Esophagus muscularis mucosa (tissue), 4 donors: ENCODE measurements around the gene PER3. TPM values are rescaled to one million over a fixed set of nuclear protein-coding genes. Genes with fewer than 3 reads are reported as not detected.

Experiments used
- DNase-seq: peaks from one replicate; pipeline ENCODE4 v3.0.0-alpha.2; 2017; ENCODE audit errors: extremely low spot score
- H3K27ac ChIP-seq, 4 donors: fragments of 200-600 bp; sonication (generic); replicated peaks in 1 of 4; 1 replicate in 3 of 4; 2 replicates in 1 of 4; pipeline ENCODE4 v1.5.1; 2016 to 2019; ENCODE audit warnings: mild to moderate bottlenecking in 1 of 4
- H3K27me3 ChIP-seq, 4 donors: fragments of 200-600 bp; sonication (generic); one replicate each; pipeline versions ENCODE4 v1.5.1 to v1.6.0; 2016 to 2019
- H3K36me3 ChIP-seq, 4 donors: fragments of 200-600 bp; sonication (generic); one replicate each; pipeline ENCODE4 v1.5.1; 2016 to 2019
- H3K4me1 ChIP-seq, 4 donors: fragments of 200-600 bp; sonication (generic); one replicate each; pipeline ENCODE4 v1.5.1; 2016 to 2019
- H3K4me3 ChIP-seq, 4 donors: fragments of 200-600 bp; sonication (generic); 1 replicate in 2 of 4; 2 replicates in 2 of 4; pipeline ENCODE4 v1.5.1; 2016 to 2019; ENCODE audit warnings: mild to moderate bottlenecking in 4 of 4, moderate library complexity in 1 of 4
- H3K9me3 ChIP-seq, 4 donors: fragments of 200-600 bp; sonication (generic); 1 replicate in 3 of 4; 2 replicates in 1 of 4; pipeline ENCODE4 v1.5.1; 2016 to 2019
- EP300 ChIP-seq: sonication (generic); formaldehyde crosslinking; IDR thresholded peaks from one replicate; pipeline ENCODE4 v1.6.1; 2017; ENCODE audit warnings: antibody characterized with exemption
- POLR2A ChIP-seq: fragments of 450-650 bp; IDR thresholded peaks from one replicate; pipeline ENCODE4 v1.6.1; 2017; ENCODE audit warnings: antibody characterized with exemption, moderate library complexity, mild to moderate bottlenecking, low read depth
- POLR2AphosphoS5 ChIP-seq, 2 donors: sonication (generic); formaldehyde crosslinking; IDR thresholded peaks; one replicate each; pipeline ENCODE4 v1.6.1; 2017; ENCODE audit warnings: antibody characterized with exemption in 2 of 2
- WGBS: methylation state at CpG from one replicate; pipeline ENCODE4 v1.1.5; 2018; 5-methylcytosine and 5-hydroxymethylcytosine counted together
- intact Hi-C: fragments of 100-400 bp; cut with DNase I; formaldehyde crosslinking; loops from one replicate; pipeline ENCODE4 v1.15.1; 2023
- total RNA-seq, 4 donors: library from RNA; depleted of rRNA; stranded (reverse); fragments of >200 nt; gene quantifications; one replicate each; pipeline versions ENCODE4 v1.1.0 to v1.2.1, GENCODE V29; 2016
- TF ChIP-seq, protein P1 (sequence below), 3 experiments: fragments of 200-600 bp in 2 of 3; fragments of 450-650 bp in 1 of 3; sonication (generic) in 2 of 3; IDR thresholded peaks; one replicate each; pipeline ENCODE4 v1.5.1; 2017 to 2019; ENCODE audit warnings: antibody characterized with exemption in 3 of 3, mild to moderate bottlenecking in 2 of 3, moderate library complexity in 1 of 3

PER3 gene
- total RNA-seq, 4 donors from 2014 or later = 25.8 to 45.8 (median 42.6) TPM

DNA sequence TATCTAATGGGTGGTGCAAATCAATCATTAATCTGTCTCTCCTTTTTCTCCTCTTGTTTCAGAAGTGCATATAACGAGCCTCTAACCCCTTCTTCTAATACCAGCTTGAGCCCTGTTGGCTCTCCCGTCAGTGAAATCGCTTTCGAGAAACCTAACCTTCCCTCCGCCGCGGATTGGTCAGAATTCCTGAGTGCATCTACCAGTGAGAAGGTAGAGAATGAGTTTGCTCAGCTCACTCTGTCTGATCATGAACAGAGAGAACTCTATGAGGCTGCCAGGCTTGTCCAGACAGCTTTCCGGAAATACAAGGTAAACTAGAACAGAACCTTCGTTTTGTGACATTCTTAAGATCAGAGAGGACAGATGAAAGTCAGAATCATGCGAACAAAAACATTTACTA lies 38.3 kb upstream of the PER3 start:
- Histone ChIP-seq H3K9me3 (no peaks in the 10 kb centered on the region), H3K27ac (no peak overlapping the region), H3K27me3 (no peaks in the 10 kb centered on the region), H3K36me3 (peaks cover 0 to 17% (median 7%) of the 10 kb centered on the region in 4 donors), H3K4me1 (no peaks in the 10 kb centered on the region), H3K4me3 (no peak overlapping the region)
- 89% methylated on average over 10 of the region's 10 CpGs for WGBS
- TF ChIP-seq EP300 = no peak
- intact Hi-C loops = no loop called here
- no peak for DNase-seq

DNA sequence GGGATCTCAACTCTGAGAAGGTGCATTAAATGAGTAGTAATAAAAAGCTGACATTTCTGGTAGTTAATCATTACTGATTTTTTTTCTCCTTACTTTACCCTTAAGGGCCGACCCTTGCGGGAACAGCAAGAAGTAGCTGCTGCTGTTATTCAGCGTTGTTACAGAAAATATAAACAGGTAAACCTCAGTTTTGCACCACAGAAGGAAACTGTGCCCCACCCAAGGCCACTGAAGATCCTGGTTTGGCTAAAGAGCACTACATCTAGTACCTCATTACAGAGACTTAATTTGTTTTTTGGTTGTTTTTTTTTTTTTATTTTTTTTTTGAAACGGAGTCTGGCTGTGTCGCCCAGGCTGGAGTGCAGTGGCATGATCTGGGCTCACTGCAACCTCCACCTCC lies 36.5 kb upstream of the PER3 start:
- WGBS = 95% methylated on average over 5 of the region's 5 CpGs
- no peak for DNase-seq
- no peak overlapping the region for H3K27ac ChIP-seq
- peaks cover 0 to 17% (median 7%) of the 10 kb centered on the region in 4 donors for H3K36me3 ChIP-seq
- no peaks in the 10 kb centered on the region for H3K9me3 ChIP-seq
- TF ChIP-seq POLR2AphosphoS5 (IDR thresholded peaks at IDR 0.05) (no peak), EP300 (no peak), POLR2A (no peak)
- TF ChIP-seq, protein P1, sequence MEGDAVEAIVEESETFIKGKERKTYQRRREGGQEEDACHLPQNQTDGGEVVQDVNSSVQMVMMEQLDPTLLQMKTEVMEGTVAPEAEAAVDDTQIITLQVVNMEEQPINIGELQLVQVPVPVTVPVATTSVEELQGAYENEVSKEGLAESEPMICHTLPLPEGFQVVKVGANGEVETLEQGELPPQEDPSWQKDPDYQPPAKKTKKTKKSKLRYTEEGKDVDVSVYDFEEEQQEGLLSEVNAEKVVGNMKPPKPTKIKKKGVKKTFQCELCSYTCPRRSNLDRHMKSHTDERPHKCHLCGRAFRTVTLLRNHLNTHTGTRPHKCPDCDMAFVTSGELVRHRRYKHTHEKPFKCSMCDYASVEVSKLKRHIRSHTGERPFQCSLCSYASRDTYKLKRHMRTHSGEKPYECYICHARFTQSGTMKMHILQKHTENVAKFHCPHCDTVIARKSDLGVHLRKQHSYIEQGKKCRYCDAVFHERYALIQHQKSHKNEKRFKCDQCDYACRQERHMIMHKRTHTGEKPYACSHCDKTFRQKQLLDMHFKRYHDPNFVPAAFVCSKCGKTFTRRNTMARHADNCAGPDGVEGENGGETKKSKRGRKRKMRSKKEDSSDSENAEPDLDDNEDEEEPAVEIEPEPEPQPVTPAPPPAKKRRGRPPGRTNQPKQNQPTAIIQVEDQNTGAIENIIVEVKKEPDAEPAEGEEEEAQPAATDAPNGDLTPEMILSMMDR (IDR thresholded peaks at IDR 0.05) = no peak
- H3K4me1 ChIP-seq = peaks cover 0 to 8% (median 6%) of the 10 kb centered on the region in 4 donors
- intact Hi-C loops = no loop called here
- H3K27me3 ChIP-seq = no peaks in the 10 kb centered on the region
- no peak overlapping the region for H3K4me3 ChIP-seq

- Histone ChIP-seq H3K27me3 (no peaks in the 10 kb centered on the region), H3K4me3 (no peak overlapping the region), H3K27ac (no peak overlapping the region), H3K36me3 (peaks cover 0 to 17% (median 7%) of the 10 kb centered on the region in 4 donors), H3K9me3 (no peaks in the 10 kb centered on the region), H3K4me1 (peaks cover 0 to 15% (median 12%) of the 10 kb centered on the region in 4 donors)
- WGBS = 54% methylated on average over 5 of the region's 5 CpGs
- DNase-seq = peak; percentile 60
- intact Hi-C loops = no loop called here
- no peak for TF ChIP-seq POLR2AphosphoS5 (IDR thresholded peaks at IDR 0.05)
These were observed 35.0 kb upstream of the PER3 start for GRCh38 chr1:7749126-7749525.

DNA sequence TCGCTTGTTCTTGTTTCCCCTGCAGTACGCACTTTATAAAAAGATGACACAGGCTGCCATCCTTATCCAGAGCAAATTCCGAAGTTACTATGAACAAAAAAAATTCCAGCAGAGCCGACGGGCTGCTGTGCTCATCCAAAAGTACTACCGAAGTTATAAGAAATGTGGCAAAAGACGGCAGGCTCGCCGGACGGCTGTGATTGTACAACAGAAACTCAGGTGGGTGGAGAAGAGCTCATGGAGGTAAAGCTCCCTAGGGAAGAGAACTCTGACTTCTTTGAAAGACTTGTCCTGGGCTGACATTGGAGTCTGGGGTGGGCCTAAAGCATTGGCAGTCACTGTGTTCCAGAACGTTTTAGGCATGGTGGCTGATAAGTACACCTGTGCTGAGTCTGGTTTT lies 32.9 kb upstream of the PER3 start:
- TF ChIP-seq POLR2AphosphoS5 (IDR thresholded peaks at IDR 0.05) = no peak
- no peak for TF ChIP-seq POLR2A
- TF ChIP-seq EP300 = no peak
- TF ChIP-seq, protein P1 (IDR thresholded peaks at IDR 0.05) = no peak
- 93% methylated on average over 11 of the region's 11 CpGs for WGBS
- H3K4me1 ChIP-seq = peaks cover 0 to 15% (median 12%) of the 10 kb centered on the region in 4 donors
- H3K36me3 ChIP-seq = peaks cover 0 to 8% (median 2%) of the 10 kb centered on the region in 4 donors
- no peaks in the 10 kb centered on the region for H3K9me3 ChIP-seq
- no peak overlapping the region for H3K4me3 ChIP-seq
- intact Hi-C loops = no loop called here
- H3K27me3 ChIP-seq = no peaks in the 10 kb centered on the region
- H3K27ac ChIP-seq = no peak overlapping the region
- DNase-seq = no peak

DNA sequence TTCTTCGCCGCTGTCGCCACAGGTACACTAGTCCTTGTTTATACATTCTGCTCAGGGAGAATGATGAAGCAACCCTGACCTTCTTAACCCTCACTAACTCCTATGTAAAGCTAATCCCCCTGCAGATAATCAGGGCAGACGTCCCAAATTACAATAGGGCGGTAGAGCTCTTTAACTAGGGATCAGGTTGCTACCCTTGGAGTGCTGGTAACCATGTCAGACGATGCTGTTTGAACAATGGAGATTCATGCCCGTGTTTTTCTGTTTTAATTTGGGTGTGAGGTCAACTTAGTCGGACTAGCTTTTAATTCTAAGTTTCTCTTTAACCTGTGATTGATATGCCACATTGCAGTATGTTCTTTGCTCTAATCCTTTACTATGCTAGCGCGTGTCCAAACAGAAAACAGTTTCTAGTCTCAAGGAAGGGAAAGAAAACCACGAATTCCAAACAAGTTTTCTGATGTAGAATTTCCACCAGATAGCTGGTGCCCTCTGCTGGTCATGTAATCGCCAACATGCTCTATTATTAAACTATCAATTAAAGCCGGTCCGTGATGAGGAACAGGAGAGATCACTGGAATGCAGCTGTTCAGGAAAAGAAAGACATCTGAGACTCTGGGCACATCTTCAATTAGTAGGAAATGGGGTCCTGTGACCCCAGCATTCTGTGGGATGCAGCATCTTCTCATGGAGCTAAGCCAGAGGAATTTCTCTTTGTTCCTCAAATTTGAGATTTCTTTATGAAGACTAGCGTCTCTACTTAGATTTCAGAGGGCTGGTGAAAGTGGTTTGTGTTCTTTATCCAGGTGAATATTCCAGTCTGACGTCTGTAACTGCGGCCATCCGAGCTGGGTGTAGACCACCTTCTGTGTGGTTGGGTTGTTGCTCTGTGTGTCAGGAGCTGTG lies 31.3 kb upstream of the PER3 start:
- DNase-seq = no peak
- H3K9me3 ChIP-seq = no peaks in the 10 kb centered on the region
- peak overlapping the region; percentile 7 to 41 (median 28) for H3K27ac ChIP-seq
- peak overlapping the region; percentile 34 to 50 (median 48) for H3K4me3 ChIP-seq
- WGBS = 12% methylated on average over 18 of the region's 18 CpGs
- peaks cover 0 to 8% (median 0%) of the 10 kb centered on the region in 4 donors for H3K36me3 ChIP-seq
- no peaks in the 10 kb centered on the region for H3K27me3 ChIP-seq
- peaks cover 0 to 15% (median 12%) of the 10 kb centered on the region in 4 donors for H3K4me1 ChIP-seq
- intact Hi-C loops = loop anchor here (1.0 kb wide), 1 partner anchor 85 kb away; no protein-coding TSS in a partner anchor
- TF ChIP-seq EP300 (no peak), POLR2A (no peak), POLR2AphosphoS5 (IDR thresholded peaks at IDR 0.05) (peak; percentile 19 to 44)
- TF ChIP-seq, protein P1 (IDR thresholded peaks at IDR 0.05) = peak; percentile 74 to 88 (median 78)
